Measurements from ENCODE around the gene RBM33.
A peak's percentile ranks its signal among the peaks of the same experiment; 100 is the strongest.

The RBM33 gene

DNA sequence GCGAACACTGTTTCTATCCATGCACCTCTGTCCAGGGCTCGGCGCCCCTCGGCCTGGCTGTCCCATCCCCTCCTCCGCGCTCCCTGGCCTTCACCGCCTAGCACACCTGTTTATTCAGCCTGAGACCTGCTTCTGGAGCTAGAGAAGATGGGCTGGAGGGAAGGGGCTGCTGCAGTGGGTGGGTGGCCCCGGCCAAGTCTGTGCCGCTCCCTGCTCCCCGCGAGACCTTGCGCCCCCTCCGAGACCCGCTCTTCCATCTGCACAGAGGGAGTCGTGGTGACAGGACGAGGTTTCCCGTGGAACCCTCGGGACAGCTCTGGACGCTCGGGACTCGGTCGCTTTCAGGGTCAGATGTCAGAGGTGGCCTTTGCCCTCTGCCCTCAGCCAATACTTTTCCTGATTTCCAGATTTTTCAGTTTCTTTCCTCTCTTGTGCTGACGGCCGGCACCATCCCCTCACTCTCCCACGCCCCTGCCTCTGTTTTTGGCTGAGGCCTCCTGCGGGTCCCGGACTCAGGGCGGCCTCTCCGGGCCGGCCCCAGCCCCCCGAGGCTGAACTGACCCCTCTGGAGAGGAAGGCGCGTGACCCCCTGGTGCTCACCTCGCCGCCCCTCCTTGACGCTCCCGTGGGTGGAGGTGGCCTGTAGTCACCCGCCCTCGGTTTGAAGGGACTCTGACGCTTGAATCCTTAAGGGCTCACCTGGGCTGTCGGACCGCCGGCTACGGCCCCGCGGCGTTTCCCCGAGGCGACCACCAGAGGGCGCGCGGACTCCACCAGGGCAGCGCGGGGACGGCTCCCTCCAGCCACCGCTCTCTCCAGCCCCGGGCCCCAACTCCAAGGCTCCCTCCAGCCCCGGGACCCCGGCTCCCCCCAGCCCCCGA lies 152.2 kb downstream of the RBM33 start:
- DNase-seq (ENCODE audit: low read depth): no peak

- no peak for DNase-seq (ENCODE audit: low read depth)
Observed at GRCh38 chr7:155797262-155798250, 153.1 kb downstream of the RBM33 start.

DNA sequence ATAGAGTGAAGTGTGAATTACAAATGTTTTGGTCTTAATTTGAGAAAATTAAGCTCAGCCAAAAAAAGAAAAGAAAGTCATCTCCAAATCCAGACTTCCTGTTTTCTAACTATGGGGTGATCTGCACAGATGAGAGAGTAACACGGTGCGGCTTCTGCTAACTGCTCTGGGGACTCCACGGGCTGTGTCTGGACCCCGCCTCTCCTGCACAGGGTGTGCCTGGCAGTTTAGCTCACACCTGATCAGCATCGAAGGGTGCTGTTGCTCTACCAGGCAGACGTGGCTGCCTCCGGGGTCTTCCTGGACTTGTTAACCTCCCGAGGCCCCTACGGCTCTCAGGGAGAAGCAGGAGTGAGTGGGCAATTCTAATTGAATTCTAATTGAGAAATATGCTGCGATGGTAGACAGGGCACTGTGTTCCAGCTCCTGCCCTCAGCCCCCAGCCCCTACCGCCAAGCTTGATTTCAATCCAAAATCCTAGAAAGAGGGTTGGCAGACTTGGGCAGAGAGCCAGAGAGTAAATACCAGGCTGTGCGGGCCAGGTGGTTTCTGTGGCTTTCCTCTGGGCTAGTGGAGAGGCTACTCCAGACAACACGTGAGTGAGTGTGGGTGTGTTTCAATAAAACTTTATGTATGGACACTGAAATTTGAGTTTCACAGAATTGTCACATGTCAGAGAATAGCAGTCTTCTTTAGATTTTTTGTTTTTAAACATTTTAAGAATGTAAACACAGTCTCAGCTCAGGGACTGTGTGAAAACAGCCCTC lies 154.4 kb downstream of the RBM33 start:
- no peak for DNase-seq (ENCODE audit: low read depth)

GRCh38 chr7:155799514-155799913 lies 155.1 kb downstream of the RBM33 start:
- peak; percentile 36 for DNase-seq (ENCODE audit: low read depth)

DNA sequence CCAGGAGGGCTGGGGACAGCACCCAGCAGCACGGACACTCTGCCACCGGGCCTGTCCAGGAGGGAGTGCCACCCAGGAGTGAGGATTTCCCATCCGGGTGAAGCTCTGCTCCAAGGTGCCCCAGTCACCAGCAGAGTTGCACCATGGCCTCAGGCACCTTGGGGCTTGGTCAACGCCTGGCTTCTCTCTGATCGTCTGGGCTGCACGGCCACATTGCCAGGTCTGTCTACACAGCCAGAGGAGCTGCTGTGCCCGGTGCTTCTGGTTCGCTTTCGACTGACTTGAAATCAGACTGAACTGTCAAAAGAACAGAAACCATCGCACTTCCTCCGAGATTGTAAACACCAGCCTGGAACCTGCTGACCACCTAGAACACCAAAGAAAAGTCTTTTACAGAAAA lies 155.8 kb downstream of the RBM33 start:
- no peak for DNase-seq (ENCODE audit: low read depth)

- no peak for DNase-seq (ENCODE audit: low read depth)
Observed at GRCh38 chr7:155800741-155801267, 156.3 kb downstream of the RBM33 start.

DNA sequence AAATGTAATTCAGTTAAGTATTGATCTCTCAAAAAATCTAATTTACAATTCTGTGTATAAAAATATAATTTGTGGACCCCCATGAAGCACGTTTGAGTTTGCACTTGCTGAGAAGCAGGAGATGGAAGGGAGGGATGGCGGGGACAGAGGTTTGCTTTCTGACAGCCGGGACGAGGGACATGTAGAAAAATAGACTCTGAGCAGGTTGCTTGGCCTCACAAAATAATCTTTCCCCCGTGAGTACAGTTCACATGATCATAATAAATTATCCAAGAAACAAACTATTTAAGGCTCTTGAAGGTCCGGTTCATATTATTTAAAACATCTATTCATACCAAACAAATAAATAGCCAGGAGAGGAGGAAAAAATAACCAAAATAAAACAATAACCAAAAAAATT lies 157.8 kb downstream of the RBM33 start:
- no peak for DNase-seq (ENCODE audit: low read depth)

- DNase-seq (ENCODE audit: low read depth): no peak
Observed at GRCh38 chr7:155802906-155803417, 158.5 kb downstream of the RBM33 start.

GRCh38 chr7:155803418-155804376 lies 159.2 kb downstream of the RBM33 start:
- no peak for DNase-seq (ENCODE audit: low read depth)

DNA sequence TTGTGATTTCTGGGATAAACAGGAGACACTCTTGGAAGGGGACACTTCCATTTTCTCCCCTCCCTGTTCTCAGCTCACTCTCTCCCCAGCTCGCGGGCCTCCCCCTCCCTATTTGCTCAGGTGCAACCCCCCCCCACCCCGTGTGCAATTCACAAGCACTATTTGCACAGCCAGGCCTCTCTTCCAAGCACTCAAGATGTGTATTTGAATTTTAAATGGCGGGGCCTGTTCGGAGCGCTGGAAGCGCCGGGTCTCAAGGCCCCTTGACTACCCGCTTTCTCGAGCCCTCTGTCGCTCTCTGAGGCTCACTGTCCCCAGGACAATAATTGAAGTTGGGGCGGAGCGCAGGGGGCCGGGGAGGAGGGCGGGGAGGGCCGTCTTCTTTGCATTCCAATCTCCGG lies 160.0 kb downstream of the RBM33 start:
- DNase-seq (ENCODE audit: low read depth): no peak

DNA sequence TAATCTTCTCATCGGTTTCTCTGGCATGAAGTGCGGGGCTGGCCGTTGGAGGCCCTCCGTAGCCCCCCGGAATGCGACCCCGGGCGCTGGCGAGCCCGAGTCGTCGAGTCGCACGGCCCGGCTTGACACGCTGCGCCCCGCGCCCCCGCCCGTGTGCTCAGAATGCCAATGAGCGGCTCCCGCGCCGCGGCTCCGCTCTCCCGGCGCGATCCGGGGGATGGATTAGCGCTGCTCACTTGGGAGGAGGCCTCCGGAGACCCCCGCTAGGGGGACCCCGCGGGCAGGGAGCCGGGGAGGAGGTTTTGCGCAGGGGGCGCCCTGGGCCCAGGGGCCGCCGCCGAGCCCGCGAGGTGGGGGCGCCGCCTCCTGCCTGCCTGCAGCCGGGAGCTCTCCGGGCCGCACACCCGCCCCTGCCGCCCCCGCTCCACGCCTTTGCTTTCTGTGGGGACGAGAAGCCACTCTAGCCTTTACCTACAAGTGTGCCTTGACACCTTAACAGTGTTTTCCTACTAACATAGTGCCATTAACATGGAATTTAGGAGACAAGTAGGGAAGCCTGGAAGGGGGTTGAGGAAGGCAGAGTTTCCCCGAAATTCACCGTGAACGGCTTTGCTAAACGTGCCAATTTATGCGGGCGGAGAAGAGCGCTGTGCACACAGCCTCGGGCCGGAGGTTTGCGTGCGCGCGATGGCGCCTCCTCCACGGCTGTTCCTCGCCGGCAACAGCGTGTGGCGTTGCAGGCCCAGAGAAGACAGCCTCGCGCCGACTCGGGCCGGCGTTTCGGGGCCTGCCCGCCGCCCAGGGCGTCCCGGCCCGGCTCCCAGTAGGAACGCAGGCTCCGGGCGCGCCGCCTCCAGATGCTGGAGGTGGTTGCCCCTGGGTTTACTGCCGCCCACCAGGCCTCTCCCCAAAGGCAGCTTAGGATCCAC lies 160.7 kb downstream of the RBM33 start:
- DNase-seq (ENCODE audit: low read depth): peak; percentile 55

- DNase-seq (ENCODE audit: low read depth): no peak
Observed at GRCh38 chr7:155805826-155806095, 161.3 kb downstream of the RBM33 start.

DNA sequence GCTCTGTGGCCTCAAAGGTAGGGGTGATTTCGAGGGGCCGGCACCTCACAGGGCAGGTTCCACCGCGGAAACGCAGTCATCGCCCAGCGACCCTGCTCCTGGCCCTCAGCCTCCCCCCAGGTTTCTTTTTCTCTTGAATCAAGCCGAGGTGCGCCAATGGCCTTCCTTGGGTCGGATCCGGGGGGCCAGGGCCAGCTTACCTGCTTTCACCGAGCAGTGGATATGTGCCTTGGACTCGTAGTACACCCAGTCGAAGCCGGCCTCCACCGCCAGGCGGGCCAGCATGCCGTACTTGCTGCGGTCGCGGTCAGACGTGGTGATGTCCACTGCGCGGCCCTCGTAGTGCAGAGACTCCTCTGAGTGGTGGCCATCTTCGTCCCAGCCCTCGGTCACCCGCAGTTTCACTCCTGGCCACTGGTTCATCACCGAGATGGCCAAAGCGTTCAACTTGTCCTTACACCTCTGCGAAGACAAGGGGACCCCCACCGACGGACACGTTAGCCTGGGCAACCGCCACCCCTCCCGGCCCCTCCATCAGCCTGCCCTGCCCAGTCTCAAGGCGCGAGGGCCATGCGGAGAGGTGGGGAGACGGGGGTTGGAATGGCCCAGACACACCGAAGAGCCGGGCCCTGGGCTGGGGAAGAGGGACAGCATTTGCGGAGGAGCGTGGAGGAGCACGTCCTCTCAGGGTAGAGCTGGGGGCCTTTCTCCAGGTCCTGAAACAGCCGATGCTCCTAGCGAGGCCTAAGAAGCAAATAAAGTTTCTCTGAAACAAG lies 161.8 kb downstream of the RBM33 start:
- DNase-seq (ENCODE audit: low read depth): no peak

DNA sequence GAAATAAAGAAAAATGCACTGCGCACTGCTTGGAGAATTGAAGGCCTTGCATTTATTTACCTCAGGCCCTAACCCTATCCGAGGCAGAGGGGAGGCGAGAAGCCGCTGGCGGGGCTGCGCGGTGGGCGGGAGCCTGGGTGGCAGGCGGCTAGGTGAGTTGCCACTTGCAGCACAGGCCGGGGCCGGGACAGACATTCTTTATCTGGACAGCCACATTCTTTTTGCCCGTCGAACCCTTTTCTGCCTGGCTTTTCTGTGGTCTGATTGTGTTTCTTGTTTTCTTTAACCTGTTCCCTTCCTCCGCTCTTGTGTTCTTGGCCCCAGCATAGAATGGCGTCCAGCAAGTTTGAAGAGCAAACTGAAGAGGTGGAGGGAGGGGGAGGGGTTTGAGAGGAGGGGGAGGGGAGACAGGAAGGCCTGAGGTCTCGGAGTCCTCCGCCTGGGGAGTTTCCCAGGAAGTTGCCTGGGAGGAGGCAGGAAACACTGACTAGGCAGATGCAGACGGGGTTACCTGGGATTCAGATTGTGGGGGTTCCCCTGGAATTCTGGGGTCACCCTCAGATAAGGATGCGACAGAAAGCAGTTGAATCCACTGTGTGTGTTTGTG lies 162.7 kb downstream of the RBM33 start:
- DNase-seq (ENCODE audit: low read depth): no peak

- no peak for DNase-seq (ENCODE audit: low read depth)
Observed at GRCh38 chr7:155807789-155808548, 163.5 kb downstream of the RBM33 start.

- DNase-seq (ENCODE audit: low read depth): no peak
Observed at GRCh38 chr7:155808549-155809331, 164.3 kb downstream of the RBM33 start.
